Breast epithelium (tissue), 4 donors: ENCODE measurements around the gene TMEM255B. TPM values are rescaled to one million over a fixed set of nuclear protein-coding genes. Genes with fewer than 3 reads are reported as not detected.

Source experiments
- DNase-seq, 2 donors: peaks; one replicate each; pipeline ENCODE4 v3.0.0-alpha.2; 2019; ENCODE audit warnings: low spot score in 2 of 2
- H3K27ac ChIP-seq, 2 donors: fragments of 200-600 bp; sonication (generic) in 1 of 2; one replicate each; pipeline ENCODE4 v1.5.1; 2016 to 2019; ENCODE audit warnings: mild to moderate bottlenecking in 1 of 2
- H3K27me3 ChIP-seq, 2 donors: fragments of 200-600 bp; sonication (generic) in 1 of 2; one replicate each; pipeline versions ENCODE4 v1.5.1 to v1.6.0; 2017 to 2019; ENCODE audit warnings: control low read depth in 1 of 2, mild to moderate bottlenecking in 1 of 2
- H3K36me3 ChIP-seq: fragments of 200-600 bp; one replicate; pipeline ENCODE4 v1.5.1; 2019
- H3K4me1 ChIP-seq, 2 donors: fragments of 200-600 bp; sonication (generic); one replicate each; pipeline ENCODE4 v1.5.1; 2016 to 2019; ENCODE audit warnings: control low read depth in 1 of 2
- H3K4me3 ChIP-seq, 3 donors: fragments of 200-600 bp; sonication (generic); 1 replicate in 2 of 3; 2 replicates in 1 of 3; pipeline ENCODE4 v1.5.1; 2016 to 2019; ENCODE audit warnings: mild to moderate bottlenecking in 3 of 3, moderate library complexity in 2 of 3
- H3K9me3 ChIP-seq, 2 donors: fragments of 200-600 bp; sonication (generic) in 1 of 2; one replicate each; pipeline ENCODE4 v1.5.1; 2016 to 2019; ENCODE audit warnings: control low read depth in 1 of 2
- CTCF ChIP-seq, 3 donors: fragments of 450-650 bp; IDR thresholded peaks; one replicate each; pipeline ENCODE4 v1.5.1; 2016 to 2017; ENCODE audit warnings: antibody characterized with exemption in 3 of 3, mild to moderate bottlenecking in 3 of 3, moderate library complexity in 3 of 3
- POLR2A ChIP-seq: fragments of 450-650 bp; IDR thresholded peaks from one replicate; pipeline ENCODE4 v1.6.1; 2016; ENCODE audit warnings: antibody characterized with exemption, mild to moderate bottlenecking, moderate library complexity
- POLR2AphosphoS5 ChIP-seq, 3 donors: sonication (generic); formaldehyde crosslinking; IDR thresholded peaks; one replicate each; pipeline ENCODE4 v1.6.1; 2017; ENCODE audit warnings: antibody characterized with exemption in 3 of 3
- intact Hi-C: fragments of 100-400 bp; cut with DNase I; formaldehyde crosslinking; loops from one replicate; pipeline ENCODE4 v1.15.1; 2023; ENCODE audit warnings: low total_unique reads
- total RNA-seq, 3 donors: library from RNA; depleted of rRNA; stranded (reverse); fragments of >200 nt; gene quantifications; one replicate each; pipeline ENCODE4 v1.1.0, GENCODE V29; 2016

The TMEM255B gene
- total RNA-seq, 3 donors from 2014 or later, result 2.3 to 11.8 (median 5.2) TPM

DNA sequence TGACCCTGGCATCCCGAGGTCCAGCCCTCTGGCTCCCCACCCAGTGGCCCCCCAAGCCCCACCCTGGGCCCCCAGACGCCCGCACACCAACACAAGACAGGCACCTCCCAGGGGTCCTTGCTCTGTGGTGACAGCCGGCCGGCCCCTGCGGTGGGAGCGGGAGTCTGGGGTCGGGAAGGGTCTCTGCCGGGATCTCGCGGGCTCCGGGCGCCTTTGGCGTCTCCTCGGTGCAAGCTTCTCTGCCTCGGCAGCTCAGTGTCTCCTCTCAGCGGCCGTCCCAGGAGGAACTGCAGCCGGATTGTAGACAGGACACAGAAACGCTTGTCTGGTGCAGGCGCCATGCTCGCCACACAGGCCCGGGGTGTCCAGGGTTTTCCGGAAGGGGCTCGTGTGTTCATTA lies 43.7 kb downstream of the TMEM255B start:
- intact Hi-C loops, result no loop called here
- H3K9me3 ChIP-seq, result no peaks in the 10 kb centered on the region
- DNase-seq, result no peak
- H3K4me1 ChIP-seq, result no peaks in the 10 kb centered on the region
- H3K27ac ChIP-seq, result no peak overlapping the region
- no peak overlapping the region for H3K4me3 ChIP-seq
- no peaks in the 10 kb centered on the region for H3K27me3 ChIP-seq
- H3K36me3 ChIP-seq, result no peaks in the 10 kb centered on the region
- TF ChIP-seq CTCF (IDR thresholded peaks at IDR 0.05), result no peak
- no peak for TF ChIP-seq POLR2A

DNA sequence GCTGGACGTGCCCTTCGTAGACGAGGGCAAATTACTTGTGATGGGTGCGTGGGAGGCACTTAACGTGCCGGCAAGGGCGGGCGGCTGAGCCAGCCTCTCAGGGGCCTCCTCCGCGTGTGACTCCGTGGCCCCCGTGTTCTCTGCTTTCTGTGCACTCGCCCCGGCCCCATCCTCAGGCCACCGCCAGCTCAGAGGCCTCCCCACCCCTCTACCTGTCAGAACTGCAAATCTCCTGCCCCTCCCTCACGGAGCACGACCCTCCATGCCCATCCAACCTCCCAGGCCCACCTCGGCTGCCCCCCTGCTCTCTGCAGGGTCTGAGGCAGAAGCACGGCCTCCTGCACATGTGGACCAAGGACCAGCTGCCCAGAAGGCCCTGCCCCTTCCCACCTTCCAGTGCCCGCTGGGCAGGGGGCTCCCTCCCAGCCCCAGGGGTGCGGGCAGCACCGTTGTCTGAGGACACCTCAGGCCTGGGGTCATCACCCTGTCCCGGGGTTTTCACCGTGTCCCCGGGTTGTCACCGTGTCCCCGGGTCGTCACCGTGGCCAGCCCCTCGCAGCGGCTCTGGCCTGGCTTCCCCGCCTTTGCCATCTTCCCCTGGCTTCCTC lies 44.5 kb downstream of the TMEM255B start:
- DNase-seq, result no peak
- H3K4me1 ChIP-seq, result no peaks in the 10 kb centered on the region
- no peak overlapping the region for H3K4me3 ChIP-seq
- peaks cover 4% of the 10 kb centered on the region in 2 donors for H3K9me3 ChIP-seq
- H3K36me3 ChIP-seq, result no peaks in the 10 kb centered on the region
- H3K27me3 ChIP-seq, result no peaks in the 10 kb centered on the region
- TF ChIP-seq POLR2AphosphoS5 (IDR thresholded peaks at IDR 0.05), result no peak
- no peak for TF ChIP-seq CTCF (IDR thresholded peaks at IDR 0.05)
- no peak for TF ChIP-seq POLR2A
- intact Hi-C loops, result no loop called here
- no peak overlapping the region for H3K27ac ChIP-seq

DNA sequence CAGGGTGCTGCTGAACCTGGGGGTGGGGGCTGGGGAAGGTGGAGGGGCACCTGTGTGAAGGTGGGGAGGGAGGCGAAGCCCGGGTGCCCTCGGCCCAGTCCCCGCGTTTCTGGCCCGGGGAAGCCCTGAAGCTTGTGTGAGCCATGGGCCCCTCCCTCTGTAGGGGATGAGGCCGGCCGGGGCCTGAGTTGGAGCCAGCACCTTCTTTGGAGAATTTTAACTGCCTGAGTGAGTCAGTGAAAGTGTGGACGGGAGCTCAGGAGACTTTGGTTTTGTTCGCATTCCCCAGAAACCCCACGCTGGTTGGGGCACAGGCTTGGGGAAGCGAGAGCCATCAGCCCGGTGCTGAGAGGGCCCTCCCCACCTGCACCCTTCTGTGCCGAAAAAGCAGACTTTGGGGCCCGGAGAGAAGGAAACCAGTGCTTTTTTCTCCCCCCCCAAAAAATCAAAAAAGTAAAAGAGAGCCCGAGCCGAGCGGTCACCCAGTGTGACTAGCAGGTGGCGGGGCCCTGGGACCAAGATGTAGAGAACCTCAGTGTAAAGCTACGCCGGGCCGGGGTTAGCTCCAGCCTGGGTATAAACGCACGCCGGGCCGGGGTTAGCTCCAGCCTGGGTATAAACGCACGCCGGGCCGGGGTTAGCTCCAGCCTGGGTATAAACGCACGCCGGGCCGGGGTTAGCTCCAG lies 45.1 kb downstream of the TMEM255B start:
- Histone ChIP-seq H3K27me3 (no peaks in the 10 kb centered on the region), H3K36me3 (no peaks in the 10 kb centered on the region), H3K27ac (no peak overlapping the region), H3K4me3 (no peak overlapping the region), H3K4me1 (no peaks in the 10 kb centered on the region), H3K9me3 (peaks cover 4 to 9% of the 10 kb centered on the region in 2 donors)
- DNase-seq, result no peak
- TF ChIP-seq CTCF (IDR thresholded peaks at IDR 0.05) (no peak), POLR2A (no peak), POLR2AphosphoS5 (IDR thresholded peaks at IDR 0.05) (no peak)
- intact Hi-C loops, result no loop called here

- DNase-seq, result no peak
- Histone ChIP-seq H3K27me3 (no peaks in the 10 kb centered on the region), H3K27ac (no peak overlapping the region), H3K9me3 (peaks cover 4 to 14% of the 10 kb centered on the region in 2 donors), H3K4me3 (no peak overlapping the region), H3K4me1 (no peaks in the 10 kb centered on the region), H3K36me3 (no peaks in the 10 kb centered on the region)
- TF ChIP-seq POLR2AphosphoS5 (IDR thresholded peaks at IDR 0.05) (no peak), POLR2A (no peak), CTCF (IDR thresholded peaks at IDR 0.05) (no peak)
- intact Hi-C loops, result no loop called here
Observed at GRCh38 chr13:113804703-113805430, 45.8 kb downstream of the TMEM255B start.
